ENCODE data around the gene GNB5.
A peak's percentile ranks its signal among the peaks of the same experiment; 100 is the strongest.
"Not testable (repeated sequence)": the region's sequence is repeated elsewhere in the genome, so short reads cannot be mapped to it uniquely, and the experiment has no call there.

The GNB5 gene

GRCh38 chr15:52093539-52094510 is 97.4 kb downstream of the GNB5 start:
- peak; percentile 77 for DNase-seq (ENCODE audit: low spot score)

GRCh38 chr15:52093167-52093538 is 98.0 kb downstream of the GNB5 start:
- DNase-seq (ENCODE audit: low spot score) = no peak

- no peak for DNase-seq (ENCODE audit: low spot score)
Observed at GRCh38 chr15:52090193-52090592, 101.0 kb downstream of the GNB5 start.

GRCh38 chr15:52086011-52086786 is 105.0 kb downstream of the GNB5 start:
- DNase-seq (ENCODE audit: low spot score) = no peak

GRCh38 chr15:52085299-52085698 is 105.9 kb downstream of the GNB5 start:
- peak; percentile 55 for DNase-seq (ENCODE audit: low spot score)

- no peak for DNase-seq (ENCODE audit: low spot score)
Observed at GRCh38 chr15:52083603-52084002, 107.6 kb downstream of the GNB5 start.

- DNase-seq (ENCODE audit: low spot score) = not testable (repeated sequence)
Observed at GRCh38 chr15:52083037-52083359, 108.2 kb downstream of the GNB5 start.

- DNase-seq (ENCODE audit: low spot score) = no peak
Observed at GRCh38 chr15:52082197-52083036, 108.8 kb downstream of the GNB5 start.

- DNase-seq (ENCODE audit: low spot score) = no peak
Observed at GRCh38 chr15:52080706-52081392, 110.3 kb downstream of the GNB5 start.

GRCh38 chr15:52080031-52080430 is 111.2 kb downstream of the GNB5 start:
- peak; percentile 85 for DNase-seq (ENCODE audit: low spot score)

- DNase-seq (ENCODE audit: low spot score) = peak; percentile 60
Observed at GRCh38 chr15:52078876-52079700, 112.1 kb downstream of the GNB5 start.

GRCh38 chr15:52078197-52078875 is 112.9 kb downstream of the GNB5 start:
- DNase-seq (ENCODE audit: low spot score) = no peak

GRCh38 chr15:52076889-52077781 is 114.1 kb downstream of the GNB5 start:
- DNase-seq (ENCODE audit: low spot score) = peak; percentile 88

- peak; percentile 79 for DNase-seq (ENCODE audit: low spot score)
Observed at GRCh38 chr15:52071570-52071969, 119.6 kb downstream of the GNB5 start.

GRCh38 chr15:52069559-52069958 is 121.6 kb downstream of the GNB5 start:
- no peak for DNase-seq (ENCODE audit: low spot score)

- DNase-seq (ENCODE audit: low spot score) = no peak
Observed at GRCh38 chr15:52068004-52068615, 123.1 kb downstream of the GNB5 start.

- DNase-seq (ENCODE audit: low spot score) = no peak
Observed at GRCh38 chr15:52067545-52067926, 123.7 kb downstream of the GNB5 start.

GRCh38 chr15:52066842-52067544 is 124.2 kb downstream of the GNB5 start:
- DNase-seq (ENCODE audit: low spot score) = no peak

Measured in kidney tubule cell (primary cell).